Measurements from ENCODE around the gene GAD1.

GAD1 gene

DNA sequence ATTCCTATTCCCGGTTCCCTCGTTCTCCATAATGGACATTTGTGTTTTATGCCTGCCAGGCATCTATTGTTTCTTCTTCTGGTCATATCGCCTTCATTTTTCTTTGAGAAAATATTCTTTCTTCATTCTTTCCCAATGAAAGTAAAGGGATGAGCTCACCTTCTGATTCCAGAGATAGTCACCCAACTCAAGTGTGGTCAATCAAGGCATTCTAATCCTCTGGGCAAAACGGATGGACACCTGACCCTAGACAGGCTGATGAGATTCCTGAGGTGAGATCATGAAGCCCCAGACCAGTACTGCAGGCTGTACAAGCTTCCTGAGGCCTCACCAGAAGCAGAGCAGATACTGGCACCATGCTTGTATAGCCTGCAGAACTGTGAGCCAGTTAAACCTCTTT, 52.8 kb downstream of the GAD1 start:
- TF ChIP-seq JUND (IDR thresholded peaks at IDR 0.05; ENCODE audit: low read depth), result no peak
- in situ Hi-C loops (cut with HindIII; ENCODE audit: low pct_unique_long_range_greater_than_20kb, low sequenced_read_pairs), result no loop called here
- DNase-seq (ENCODE audit: low read depth in 1 of 2, low spot score in 1 of 2), result no peak

DNA sequence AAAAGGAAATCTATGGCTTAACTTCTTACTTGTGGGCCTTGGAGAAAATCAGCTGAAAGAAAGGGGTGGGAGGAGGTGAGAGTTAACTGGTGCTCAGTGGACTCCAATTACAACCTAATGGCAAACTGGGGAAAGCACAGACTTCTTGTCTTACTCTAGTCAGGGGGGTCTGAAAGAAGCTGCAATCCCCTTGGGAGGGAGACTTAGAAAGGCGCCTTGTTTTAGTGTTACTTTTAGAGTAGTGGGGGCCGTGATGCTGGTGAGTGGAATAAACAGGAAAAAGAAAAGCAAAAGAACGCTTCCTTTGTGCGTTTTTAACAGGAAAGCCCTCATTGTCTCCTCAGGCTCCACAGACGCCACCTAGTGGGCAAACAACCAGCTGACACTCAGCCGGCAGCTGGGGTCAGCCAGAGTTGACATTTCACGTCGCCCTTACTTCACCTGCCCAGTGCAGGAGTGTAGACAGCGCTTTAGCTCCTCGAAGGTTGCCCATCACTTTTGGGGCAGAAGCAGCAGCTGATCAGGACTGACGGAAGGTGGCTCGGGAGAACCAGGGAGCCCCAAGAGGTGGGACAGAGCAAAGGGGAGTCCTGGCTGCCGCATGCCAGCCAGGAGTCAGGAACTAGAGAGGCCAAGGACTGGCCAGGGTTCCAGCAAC, 56.5 kb downstream of the GAD1 start:
- no peak for TF ChIP-seq JUND (IDR thresholded peaks at IDR 0.05; ENCODE audit: low read depth)
- peak; percentile 65 to 74 for DNase-seq (ENCODE audit: low read depth in 1 of 2, low spot score in 1 of 2)
- in situ Hi-C loops (cut with HindIII; ENCODE audit: low pct_unique_long_range_greater_than_20kb, low sequenced_read_pairs), result no loop called here

DNA sequence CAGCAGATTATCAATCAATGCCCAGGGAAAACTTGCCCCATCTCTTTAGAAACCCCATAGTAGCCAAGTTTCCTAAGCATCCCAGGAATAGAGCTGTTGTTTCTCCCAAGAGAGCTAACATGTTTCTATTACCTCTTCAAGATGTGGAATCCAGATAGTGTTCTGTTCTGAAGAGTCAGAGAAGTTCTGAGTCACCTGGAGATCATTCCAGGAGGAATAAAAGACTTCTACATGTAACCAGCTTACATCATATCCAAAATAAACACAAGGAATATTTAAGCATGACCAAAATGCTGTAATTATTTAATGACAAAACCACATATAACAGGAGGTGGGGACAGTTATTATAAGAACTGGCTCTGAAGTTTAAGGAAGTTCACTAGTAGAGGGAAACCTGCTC, 61.4 kb downstream of the GAD1 start:
- in situ Hi-C loops (cut with HindIII; ENCODE audit: low pct_unique_long_range_greater_than_20kb, low sequenced_read_pairs), result no loop called here

DNA sequence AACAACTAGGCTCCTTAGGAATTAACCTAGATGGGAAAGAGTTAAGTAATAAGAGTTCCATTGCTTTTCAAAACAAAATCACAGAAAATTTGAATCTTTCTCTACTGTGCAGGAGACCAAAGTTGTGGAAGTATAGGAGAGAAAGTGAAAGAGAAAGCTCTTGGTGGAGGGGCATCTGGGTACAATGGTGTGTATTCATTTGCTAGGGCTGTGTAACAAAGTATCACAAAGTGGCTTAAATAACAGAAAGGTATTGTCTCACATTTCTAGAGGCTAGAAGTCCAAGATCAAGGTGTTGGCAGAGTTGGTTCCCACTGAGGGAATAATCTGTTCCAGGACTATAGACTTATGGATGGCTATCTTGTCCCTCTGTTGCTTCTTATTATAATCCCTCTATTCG, 61.8 kb downstream of the GAD1 start:
- no peak for TF ChIP-seq JUND (IDR thresholded peaks at IDR 0.05; ENCODE audit: low read depth)
- DNase-seq (ENCODE audit: low read depth in 1 of 2, low spot score in 1 of 2), result no peak
- in situ Hi-C loops (cut with HindIII; ENCODE audit: low pct_unique_long_range_greater_than_20kb, low sequenced_read_pairs), result no loop called here

More for the DNA sequence above, 61.4 kb downstream of the GAD1 start:
- DNase-seq (ENCODE audit: low read depth in 1 of 2, low spot score in 1 of 2), result no peak
- no peak for TF ChIP-seq JUND (IDR thresholded peaks at IDR 0.05; ENCODE audit: low read depth)

DNA sequence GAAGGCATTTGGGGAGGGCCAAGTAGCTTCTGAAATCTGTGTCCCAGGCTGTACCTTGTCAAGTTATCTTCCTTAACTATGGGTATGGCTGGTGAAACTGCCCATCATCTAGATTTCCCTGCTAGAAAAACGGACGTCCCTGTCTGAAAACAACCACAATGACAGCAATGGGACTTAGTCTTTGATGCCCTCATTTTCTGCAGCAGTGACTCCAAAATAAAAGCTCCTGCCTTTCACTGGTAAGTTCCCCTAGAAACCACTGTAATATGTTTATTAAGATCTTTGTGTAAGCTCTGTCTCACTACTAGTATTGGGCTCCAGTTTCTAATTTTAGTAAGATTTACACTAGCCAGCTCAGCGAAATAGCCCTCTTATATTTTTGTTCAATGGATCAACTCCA, 65.2 kb downstream of the GAD1 start:
- no peak for TF ChIP-seq JUND (IDR thresholded peaks at IDR 0.05; ENCODE audit: low read depth)
- in situ Hi-C loops (cut with HindIII; ENCODE audit: low pct_unique_long_range_greater_than_20kb, low sequenced_read_pairs), result no loop called here

DNA sequence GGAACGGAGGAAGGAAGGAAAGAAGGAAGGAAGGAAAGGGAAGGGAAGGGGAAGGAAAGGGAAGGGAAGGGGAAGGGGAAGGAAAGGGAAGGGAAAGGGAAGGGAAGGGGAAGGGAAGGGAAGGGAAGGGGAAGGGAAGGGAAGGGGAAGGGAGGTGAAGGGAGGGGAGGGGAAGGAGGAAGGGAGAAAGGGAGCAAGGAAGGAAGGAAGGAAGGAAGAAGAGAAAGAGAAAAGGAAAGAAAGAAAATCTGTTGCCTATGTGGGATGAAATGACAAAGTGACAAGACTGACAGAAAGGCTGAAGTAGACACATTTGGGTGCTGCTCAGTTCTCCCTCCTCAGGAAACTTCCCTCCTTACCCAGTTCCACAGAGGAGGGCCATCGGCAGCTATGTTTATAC, 66.1 kb downstream of the GAD1 start:
- TF ChIP-seq JUND (IDR thresholded peaks at IDR 0.05; ENCODE audit: low read depth), result no peak
- in situ Hi-C loops (cut with HindIII; ENCODE audit: low pct_unique_long_range_greater_than_20kb, low sequenced_read_pairs), result no loop called here
- DNase-seq (ENCODE audit: low read depth in 1 of 2, low spot score in 1 of 2), result no peak

More for the DNA sequence above, 65.2 kb downstream of the GAD1 start:
- no peak for DNase-seq (ENCODE audit: low read depth in 1 of 2, low spot score in 1 of 2)

DNA sequence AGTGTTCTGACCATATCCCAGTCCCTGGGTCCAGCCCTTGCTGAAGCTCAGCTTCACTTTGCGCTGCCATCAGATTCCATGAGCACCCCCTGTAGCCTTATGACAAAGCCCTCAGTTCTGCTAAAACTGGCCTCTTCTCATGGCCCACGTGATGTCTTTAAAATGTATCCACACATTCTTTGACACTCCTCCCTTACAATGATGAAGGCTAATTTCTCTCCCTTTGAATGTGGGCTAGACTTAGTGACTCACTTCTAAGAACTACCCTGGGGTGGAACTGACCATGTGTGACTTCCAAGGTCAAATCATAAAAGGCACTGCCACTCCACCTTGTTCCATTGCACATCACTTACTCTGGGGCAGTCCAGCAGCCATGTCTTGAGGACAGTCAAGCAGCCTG, 67.0 kb downstream of the GAD1 start:
- in situ Hi-C loops (cut with HindIII; ENCODE audit: low pct_unique_long_range_greater_than_20kb, low sequenced_read_pairs), result no loop called here
- no peak for TF ChIP-seq JUND (IDR thresholded peaks at IDR 0.05; ENCODE audit: low read depth)
- DNase-seq (ENCODE audit: low read depth in 1 of 2, low spot score in 1 of 2), result no peak

DNA sequence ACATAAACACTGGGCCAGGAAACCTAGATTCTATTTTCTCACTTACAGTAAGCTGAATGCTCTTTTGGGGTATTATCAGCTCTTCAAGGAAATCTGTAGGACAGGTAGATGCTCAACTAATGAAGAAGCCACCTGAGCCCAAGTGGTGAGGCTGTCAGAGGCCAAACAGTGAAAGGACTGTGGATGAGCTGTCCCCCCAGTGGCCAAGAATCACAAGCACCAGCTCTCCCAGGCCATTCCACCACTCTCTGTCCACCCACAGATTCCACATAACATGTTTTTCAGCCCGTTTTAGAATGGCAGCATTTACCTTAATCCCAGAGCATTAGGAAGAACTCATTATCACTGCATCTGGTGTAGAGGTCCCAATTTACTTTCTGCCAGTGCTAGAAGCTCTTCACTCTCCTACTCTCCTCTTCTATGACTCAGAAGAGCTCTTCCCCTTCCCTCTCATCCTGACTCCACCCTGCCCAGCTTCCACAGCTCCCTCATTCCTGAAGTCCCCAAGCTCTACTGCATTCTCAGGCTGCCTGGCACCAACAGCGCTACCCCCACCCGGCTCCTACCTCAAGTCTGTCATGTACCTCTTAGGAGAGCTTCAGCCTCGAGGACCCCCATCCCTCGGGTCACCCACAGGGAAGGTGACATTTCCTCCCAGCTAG, 68.6 kb downstream of the GAD1 start:
- no peak for DNase-seq (ENCODE audit: low read depth in 1 of 2, low spot score in 1 of 2)
- TF ChIP-seq JUND (IDR thresholded peaks at IDR 0.05; ENCODE audit: low read depth), result no peak
- in situ Hi-C loops (cut with HindIII; ENCODE audit: low pct_unique_long_range_greater_than_20kb, low sequenced_read_pairs), result no loop called here

DNA sequence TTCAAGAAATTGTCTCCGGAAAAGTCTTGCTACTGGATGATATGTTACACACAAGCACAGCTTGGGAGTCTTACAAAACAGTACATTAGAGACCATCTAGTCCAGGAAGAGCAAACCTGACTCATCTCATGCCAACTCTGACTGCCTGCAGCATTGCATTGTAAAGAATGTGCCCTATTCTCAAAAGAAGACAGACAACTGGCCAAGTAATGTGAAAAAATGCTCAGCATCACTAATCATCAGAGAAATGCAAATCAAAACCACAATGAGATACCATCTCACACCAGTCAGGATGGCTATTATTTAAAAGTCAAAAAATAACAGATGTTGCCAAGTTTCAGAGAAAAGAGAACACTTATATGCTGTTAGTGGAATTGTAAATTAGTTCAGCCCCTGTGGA, 69.7 kb downstream of the GAD1 start:
- no peak for TF ChIP-seq JUND (IDR thresholded peaks at IDR 0.05; ENCODE audit: low read depth)
- in situ Hi-C loops (cut with HindIII; ENCODE audit: low pct_unique_long_range_greater_than_20kb, low sequenced_read_pairs), result no loop called here
- DNase-seq (ENCODE audit: low read depth in 1 of 2, low spot score in 1 of 2), result no peak

DNA sequence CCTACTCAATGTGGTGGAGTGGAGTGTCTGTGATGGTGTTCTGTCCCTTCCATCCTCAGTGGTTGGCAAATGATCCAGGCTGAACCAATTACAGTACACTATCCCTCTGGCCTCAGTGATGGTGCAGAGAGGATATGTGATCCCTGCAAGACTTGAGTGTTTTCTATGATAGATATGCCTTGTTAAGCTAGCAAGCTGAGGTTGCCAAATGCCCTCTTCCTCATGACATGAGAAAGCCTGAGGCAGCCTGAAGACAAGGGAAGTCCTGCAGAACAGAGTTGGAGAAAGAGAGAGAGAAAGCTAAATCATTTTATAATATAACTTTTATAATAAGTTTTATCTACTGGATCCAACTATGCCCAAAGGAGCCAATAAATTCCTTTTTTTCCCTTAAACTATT, 70.8 kb downstream of the GAD1 start:
- DNase-seq (ENCODE audit: low read depth in 1 of 2, low spot score in 1 of 2), result no peak
- in situ Hi-C loops (cut with HindIII; ENCODE audit: low pct_unique_long_range_greater_than_20kb, low sequenced_read_pairs), result no loop called here

DNA sequence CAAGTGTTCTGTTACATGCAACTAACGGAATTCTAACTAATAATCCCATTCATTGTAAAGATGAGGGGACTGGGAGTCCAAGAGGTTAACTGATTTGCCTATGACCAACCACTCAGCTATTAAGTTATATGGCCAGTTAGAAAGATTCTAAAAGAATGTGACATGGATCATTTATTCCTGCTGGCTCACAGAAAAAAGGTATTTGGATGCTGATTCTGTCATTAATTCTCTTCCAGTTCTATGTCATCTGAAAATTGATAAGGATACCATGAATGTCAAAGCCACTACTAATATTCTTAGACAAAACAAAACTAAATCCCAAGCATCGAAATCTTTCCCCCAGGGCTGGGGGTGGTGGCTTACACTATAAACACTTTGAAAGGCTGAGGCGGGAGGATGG, 71.2 kb downstream of the GAD1 start:
- in situ Hi-C loops (cut with HindIII; ENCODE audit: low pct_unique_long_range_greater_than_20kb, low sequenced_read_pairs), result no loop called here
- DNase-seq (ENCODE audit: low read depth in 1 of 2, low spot score in 1 of 2), result no peak
- no peak for TF ChIP-seq JUND (IDR thresholded peaks at IDR 0.05; ENCODE audit: low read depth)

More for the DNA sequence above, 70.8 kb downstream of the GAD1 start:
- no peak for TF ChIP-seq JUND (IDR thresholded peaks at IDR 0.05; ENCODE audit: low read depth)

DNA sequence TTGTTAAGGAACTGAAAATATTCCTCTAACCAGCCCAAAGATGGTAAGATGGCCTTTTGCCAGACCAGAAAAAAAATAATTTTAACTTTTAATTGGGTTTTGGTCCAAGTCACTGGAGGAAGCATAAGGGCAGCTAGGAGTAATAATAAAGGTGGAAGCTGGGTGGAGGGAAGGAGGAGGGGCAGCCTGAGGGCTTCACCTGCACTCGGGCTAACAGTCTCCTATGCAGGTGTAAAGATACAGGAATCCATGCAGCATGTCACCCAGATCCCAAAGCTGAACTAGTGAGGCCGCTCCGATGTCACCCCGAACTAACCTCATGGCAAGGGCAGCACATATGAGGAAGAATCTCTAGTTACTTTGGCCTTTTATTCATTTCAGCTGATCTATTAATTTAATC, 75.2 kb downstream of the GAD1 start:
- TF ChIP-seq JUND (IDR thresholded peaks at IDR 0.05; ENCODE audit: low read depth), result no peak
- in situ Hi-C loops (cut with HindIII; ENCODE audit: low pct_unique_long_range_greater_than_20kb, low sequenced_read_pairs), result no loop called here
- no peak for DNase-seq (ENCODE audit: low read depth in 1 of 2, low spot score in 1 of 2)

DNA sequence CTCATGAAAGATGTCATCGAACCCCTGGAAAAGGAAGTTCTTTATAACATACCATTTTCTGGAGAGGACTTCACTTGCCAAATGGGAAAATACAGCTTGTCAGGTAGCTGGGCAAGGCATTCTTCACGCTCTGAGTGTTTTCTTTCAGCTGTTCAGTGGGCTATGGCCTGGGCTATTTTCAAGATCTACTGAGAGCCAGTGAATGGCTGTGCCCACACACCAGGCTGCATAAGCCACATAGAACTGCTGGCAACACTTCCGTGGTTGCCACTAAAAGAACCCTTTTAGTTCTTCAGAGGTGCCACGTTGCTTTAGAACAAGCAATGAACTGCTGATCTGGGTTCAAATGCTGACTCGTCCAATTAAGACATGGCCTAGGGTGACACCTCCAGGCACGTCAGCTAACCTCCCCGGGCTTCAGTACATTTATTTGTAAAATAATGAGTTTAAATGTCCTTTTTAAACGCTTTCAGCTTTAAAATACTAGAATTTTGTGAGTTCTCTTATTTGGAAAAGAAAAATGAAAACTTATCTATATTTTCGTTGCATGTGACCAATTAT, 75.8 kb downstream of the GAD1 start:
- in situ Hi-C loops (cut with HindIII; ENCODE audit: low pct_unique_long_range_greater_than_20kb, low sequenced_read_pairs), result no loop called here
- DNase-seq (ENCODE audit: low read depth in 1 of 2, low spot score in 1 of 2), result no peak
- no peak for TF ChIP-seq JUND (IDR thresholded peaks at IDR 0.05; ENCODE audit: low read depth)
